ENCODE data around the gene TM9SF3.

The TM9SF3 gene

DNA sequence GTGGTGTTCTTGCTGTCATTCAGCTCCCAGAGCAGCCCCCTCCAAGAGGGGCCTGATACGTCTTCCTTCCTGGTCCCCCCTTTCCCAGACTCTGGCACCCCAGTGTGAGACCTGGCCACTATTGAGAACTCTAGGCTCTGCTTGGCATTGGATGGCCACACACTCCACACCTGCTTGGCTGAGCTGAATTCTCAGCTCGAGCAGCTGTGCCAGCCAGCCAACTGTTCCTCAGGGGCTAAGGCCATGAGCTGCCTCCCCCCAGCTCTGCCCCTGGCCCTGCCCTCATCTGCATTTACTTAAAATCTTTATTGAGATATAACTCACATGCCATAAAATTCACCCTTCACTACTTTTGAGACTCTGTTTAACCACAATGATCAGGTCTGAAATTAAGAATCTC is 79.8 kb downstream of the TM9SF3 start:
- DNase-seq, result no peak
- Histone ChIP-seq H3K4me3 (ENCODE audit: control insufficient read depth in 1 of 7, extremely low read depth in 1 of 7, insufficient read depth in 4 of 7, low read depth in 2 of 7, low read length in 6 of 7) (no peak overlapping the region), H3K27ac (ENCODE audit: insufficient read depth in 1 of 2, low read depth in 1 of 2, low read length in 2 of 2, poor library complexity in 1 of 2, severe bottlenecking in 2 of 2) (no peak overlapping the region), H3K27me3 (replicated peaks in 2 of 5; ENCODE audit: control insufficient read depth in 4 of 5, insufficient read depth in 5 of 5, low read length in 4 of 5) (peaks cover 0 to 15% (median 9%) of the 10 kb centered on the region in 5 experiments), H3K4me1 (ENCODE audit: control extremely low read depth in 1 of 4, control insufficient read depth in 4 of 4, insufficient read depth in 4 of 4, low read length in 3 of 4) (no peaks in the 10 kb centered on the region), H3K9me3 (ENCODE audit: control extremely low read depth in 1 of 5, control insufficient read depth in 4 of 5, insufficient read depth in 2 of 5, low read depth in 1 of 5, low read length in 4 of 5) (no peaks in the 10 kb centered on the region), H3K36me3 (ENCODE audit: control insufficient read depth in 4 of 4, insufficient read depth in 4 of 4, low read length in 3 of 4) (no peaks in the 10 kb centered on the region)
- ChIA-PET POLR2A (no interaction called here), CTCF (interaction anchor here (2.0 kb wide), 1 partner anchor 110 kb away, joined by 6 read pairs; no protein-coding TSS in a partner anchor)
- WGBS (ENCODE audit: insufficient coverage), result 94% methylated on average over 2 of the region's 2 CpGs

DNA sequence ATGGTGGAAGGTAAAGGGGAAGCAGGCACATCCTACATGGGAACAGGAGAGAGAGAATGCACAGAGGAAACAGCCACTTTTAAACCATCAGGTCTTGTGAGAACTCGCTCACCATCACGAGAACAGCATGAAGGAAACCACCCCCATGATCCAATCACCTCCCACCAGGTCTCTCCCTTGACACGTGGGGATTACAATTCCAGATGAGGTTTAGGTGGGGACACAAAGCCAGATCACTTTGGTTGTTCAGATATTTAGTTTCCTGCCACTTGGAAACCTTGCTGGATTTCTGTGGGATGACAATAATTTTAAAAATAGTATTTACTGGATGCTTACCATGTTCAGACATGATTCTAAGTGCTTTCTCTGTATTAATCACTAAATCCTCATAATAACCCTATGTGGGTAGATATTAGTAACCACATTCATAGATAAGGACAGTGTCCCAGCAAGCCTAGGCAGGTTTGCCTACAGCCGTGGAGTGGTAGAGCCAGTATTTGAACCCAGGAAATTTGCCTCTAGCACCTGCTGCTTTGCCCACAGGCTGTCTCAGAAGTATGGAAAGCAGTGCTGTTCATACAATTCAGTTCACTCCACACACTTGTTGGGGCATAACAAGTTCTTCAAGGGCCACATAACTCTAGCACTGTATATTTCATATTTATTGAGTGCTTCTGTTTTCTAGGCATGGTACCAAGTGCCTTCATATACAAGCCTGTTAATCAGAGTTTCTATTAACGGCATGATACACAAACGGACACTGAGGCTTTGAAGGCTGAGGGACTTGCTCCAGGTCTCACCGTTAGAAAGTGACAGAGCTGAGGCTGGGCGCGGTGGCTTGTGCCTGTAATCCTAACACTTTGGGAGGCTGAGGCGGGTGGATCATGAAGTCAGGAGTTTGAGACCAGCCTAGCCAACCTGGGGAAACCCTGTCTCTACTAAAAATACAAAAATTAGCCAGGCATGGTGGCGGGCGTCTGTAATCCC is 81.4 kb downstream of the TM9SF3 start:
- Histone ChIP-seq H3K36me3 (ENCODE audit: control insufficient read depth in 4 of 4, insufficient read depth in 4 of 4, low read length in 3 of 4) (no peaks in the 10 kb centered on the region), H3K4me1 (ENCODE audit: control extremely low read depth in 1 of 4, control insufficient read depth in 4 of 4, insufficient read depth in 4 of 4, low read length in 3 of 4) (no peaks in the 10 kb centered on the region), H3K27ac (ENCODE audit: insufficient read depth in 1 of 2, low read depth in 1 of 2, low read length in 2 of 2, poor library complexity in 1 of 2, severe bottlenecking in 2 of 2) (no peak overlapping the region), H3K4me3 (ENCODE audit: control insufficient read depth in 1 of 7, extremely low read depth in 1 of 7, insufficient read depth in 4 of 7, low read depth in 2 of 7, low read length in 6 of 7) (no peak overlapping the region), H3K27me3 (replicated peaks in 2 of 5; ENCODE audit: control insufficient read depth in 4 of 5, insufficient read depth in 5 of 5, low read length in 4 of 5) (peaks cover 0 to 6% (median 0%) of the 10 kb centered on the region in 5 experiments), H3K9me3 (ENCODE audit: control extremely low read depth in 1 of 5, control insufficient read depth in 4 of 5, insufficient read depth in 2 of 5, low read depth in 1 of 5, low read length in 4 of 5) (no peaks in the 10 kb centered on the region)
- CTCF ChIA-PET, result no interaction called here
- POLR2A ChIA-PET, result no interaction called here
- 98% methylated on average over 8 of the region's 12 CpGs for WGBS (ENCODE audit: insufficient coverage)
- DNase-seq, result no peak

GRCh38 chr10:96502561-96503282 is 84.1 kb downstream of the TM9SF3 start:
- ChIA-PET POLR2A (no interaction called here), CTCF (interaction anchor here (0.6 to 3.0 kb wide), 3 partner anchors 8 to 131 kb away, joined by 3 to 14 read pairs (median 10); partner anchors contain the start of gene TLL2)
- H3K27ac ChIP-seq (ENCODE audit: insufficient read depth in 1 of 2, low read depth in 1 of 2, low read length in 2 of 2, poor library complexity in 1 of 2, severe bottlenecking in 2 of 2), result no peak overlapping the region
- DNase-seq, result no peak
- peaks cover 0 to 7% (median 0%) of the 10 kb centered on the region in 5 experiments for H3K27me3 ChIP-seq (replicated peaks in 2 of 5; ENCODE audit: control insufficient read depth in 4 of 5, insufficient read depth in 5 of 5, low read length in 4 of 5)
- no peak overlapping the region for H3K4me3 ChIP-seq (ENCODE audit: control insufficient read depth in 1 of 7, extremely low read depth in 1 of 7, insufficient read depth in 4 of 7, low read depth in 2 of 7, low read length in 6 of 7)
- H3K36me3 ChIP-seq (ENCODE audit: control insufficient read depth in 4 of 4, insufficient read depth in 4 of 4, low read length in 3 of 4), result no peaks in the 10 kb centered on the region
- 89% methylated on average over 7 of the region's 7 CpGs for WGBS (ENCODE audit: insufficient coverage)
- no peaks in the 10 kb centered on the region for H3K9me3 ChIP-seq (ENCODE audit: control extremely low read depth in 1 of 5, control insufficient read depth in 4 of 5, insufficient read depth in 2 of 5, low read depth in 1 of 5, low read length in 4 of 5)
- H3K4me1 ChIP-seq (ENCODE audit: control extremely low read depth in 1 of 4, control insufficient read depth in 4 of 4, insufficient read depth in 4 of 4, low read length in 3 of 4), result no peaks in the 10 kb centered on the region

- CTCF ChIA-PET, result interaction anchor here (2.6 to 3.0 kb wide), 2 partner anchors 9 to 12 kb away, joined by 10 to 14 read pairs; partner anchors contain the start of gene TLL2
- POLR2A ChIA-PET, result no interaction called here
- no peak for DNase-seq
- Histone ChIP-seq H3K27ac (ENCODE audit: insufficient read depth in 1 of 2, low read depth in 1 of 2, low read length in 2 of 2, poor library complexity in 1 of 2, severe bottlenecking in 2 of 2) (no peak overlapping the region), H3K4me1 (ENCODE audit: control extremely low read depth in 1 of 4, control insufficient read depth in 4 of 4, insufficient read depth in 4 of 4, low read length in 3 of 4) (no peaks in the 10 kb centered on the region), H3K9me3 (ENCODE audit: control extremely low read depth in 1 of 5, control insufficient read depth in 4 of 5, insufficient read depth in 2 of 5, low read depth in 1 of 5, low read length in 4 of 5) (no peaks in the 10 kb centered on the region), H3K27me3 (replicated peaks in 2 of 5; ENCODE audit: control insufficient read depth in 4 of 5, insufficient read depth in 5 of 5, low read length in 4 of 5) (peaks cover 0 to 5% (median 0%) of the 10 kb centered on the region in 5 experiments), H3K36me3 (ENCODE audit: control insufficient read depth in 4 of 4, insufficient read depth in 4 of 4, low read length in 3 of 4) (no peaks in the 10 kb centered on the region), H3K4me3 (ENCODE audit: control insufficient read depth in 1 of 7, extremely low read depth in 1 of 7, insufficient read depth in 4 of 7, low read depth in 2 of 7, low read length in 6 of 7) (no peak overlapping the region)
- WGBS (ENCODE audit: insufficient coverage), result 89% methylated on average over 4 of the region's 4 CpGs
Measured at GRCh38 chr10:96501985-96502384, 84.8 kb downstream of the TM9SF3 start.

DNA sequence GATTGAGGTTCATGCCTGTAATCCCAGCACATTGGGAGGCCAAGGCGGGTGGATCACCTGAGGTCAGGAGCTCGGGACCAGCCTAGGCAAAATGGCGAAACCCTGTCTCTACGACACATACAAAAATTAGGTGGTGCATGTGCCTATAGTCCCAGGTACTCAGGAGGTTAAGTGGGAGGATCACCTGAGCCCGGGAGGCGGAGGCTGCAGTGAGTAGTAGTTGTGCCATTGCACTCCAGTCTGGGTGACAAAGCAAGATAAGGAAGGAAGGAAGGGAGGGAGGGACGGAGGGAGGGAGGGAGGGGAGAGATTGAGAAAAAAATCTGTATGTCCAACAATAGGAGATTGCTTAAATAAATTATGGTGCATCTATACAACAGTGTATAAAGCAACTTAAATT is 86.3 kb downstream of the TM9SF3 start:
- Histone ChIP-seq H3K4me1 (ENCODE audit: control extremely low read depth in 1 of 4, control insufficient read depth in 4 of 4, insufficient read depth in 4 of 4, low read length in 3 of 4) (no peaks in the 10 kb centered on the region), H3K4me3 (ENCODE audit: control insufficient read depth in 1 of 7, extremely low read depth in 1 of 7, insufficient read depth in 4 of 7, low read depth in 2 of 7, low read length in 6 of 7) (no peak overlapping the region), H3K9me3 (ENCODE audit: control extremely low read depth in 1 of 5, control insufficient read depth in 4 of 5, insufficient read depth in 2 of 5, low read depth in 1 of 5, low read length in 4 of 5) (no peaks in the 10 kb centered on the region), H3K36me3 (ENCODE audit: control insufficient read depth in 4 of 4, insufficient read depth in 4 of 4, low read length in 3 of 4) (no peaks in the 10 kb centered on the region), H3K27me3 (replicated peaks in 2 of 5; ENCODE audit: control insufficient read depth in 4 of 5, insufficient read depth in 5 of 5, low read length in 4 of 5) (peaks cover 0 to 3% (median 0%) of the 10 kb centered on the region in 5 experiments), H3K27ac (ENCODE audit: insufficient read depth in 1 of 2, low read depth in 1 of 2, low read length in 2 of 2, poor library complexity in 1 of 2, severe bottlenecking in 2 of 2) (no peak overlapping the region)
- no peak for DNase-seq
- 33% methylated on average over 3 of the region's 7 CpGs for WGBS (ENCODE audit: insufficient coverage)
- ChIA-PET POLR2A (no interaction called here), CTCF (interaction anchor here (2.6 kb wide), 1 partner anchor 10 kb away, joined by 10 read pairs; no protein-coding TSS in a partner anchor)

DNA sequence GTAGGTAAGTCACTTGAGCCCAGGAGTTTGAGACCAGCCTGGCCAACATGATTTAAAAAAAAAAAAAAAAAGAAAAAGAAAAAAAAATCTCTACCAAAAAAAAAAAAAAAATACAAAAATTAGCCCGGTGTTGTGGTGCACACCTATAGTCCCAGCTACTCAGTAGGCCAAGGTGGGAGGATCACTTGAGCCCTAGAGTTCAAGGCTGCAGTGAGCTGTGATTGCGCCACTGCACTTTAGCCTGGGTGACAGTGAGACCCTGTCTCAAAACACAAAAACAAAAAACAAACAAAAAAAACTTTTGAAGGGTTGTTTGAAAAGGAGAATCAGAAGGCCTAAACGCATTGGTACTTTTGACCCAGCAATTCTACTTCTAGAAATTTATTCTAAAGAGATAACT is 86.8 kb downstream of the TM9SF3 start:
- CTCF ChIA-PET, result no interaction called here
- no CpG with 5 or more reads among the region's 3 CpGs for WGBS (ENCODE audit: insufficient coverage)
- Histone ChIP-seq H3K4me3 (ENCODE audit: control insufficient read depth in 1 of 7, extremely low read depth in 1 of 7, insufficient read depth in 4 of 7, low read depth in 2 of 7, low read length in 6 of 7) (no peak overlapping the region), H3K27me3 (replicated peaks in 2 of 5; ENCODE audit: control insufficient read depth in 4 of 5, insufficient read depth in 5 of 5, low read length in 4 of 5) (peaks cover 0 to 3% (median 0%) of the 10 kb centered on the region in 5 experiments), H3K4me1 (ENCODE audit: control extremely low read depth in 1 of 4, control insufficient read depth in 4 of 4, insufficient read depth in 4 of 4, low read length in 3 of 4) (no peaks in the 10 kb centered on the region), H3K36me3 (ENCODE audit: control insufficient read depth in 4 of 4, insufficient read depth in 4 of 4, low read length in 3 of 4) (no peaks in the 10 kb centered on the region), H3K9me3 (ENCODE audit: control extremely low read depth in 1 of 5, control insufficient read depth in 4 of 5, insufficient read depth in 2 of 5, low read depth in 1 of 5, low read length in 4 of 5) (no peaks in the 10 kb centered on the region), H3K27ac (ENCODE audit: insufficient read depth in 1 of 2, low read depth in 1 of 2, low read length in 2 of 2, poor library complexity in 1 of 2, severe bottlenecking in 2 of 2) (no peak overlapping the region)
- POLR2A ChIA-PET, result no interaction called here
- DNase-seq, result no peak
